AG04449 (cell line): ENCODE results near the gene TMA7.

Source experiments
- CTCF ChIA-PET: fragments of 350-600 bp; formaldehyde crosslinking; extraction: SDS; loops from one replicate; lab custom pipeline; 2021; ENCODE audit warnings: antibody characterized with exemption; lab: Yijun Ruan, JAX
- POLR2A ChIA-PET: fragments of 400-600, 350-600 bp; formaldehyde crosslinking; extraction: SDS; loops from one replicate; lab custom pipeline; 2020; ENCODE audit warnings: antibody characterized with exemption, inconsistent platforms; lab: Yijun Ruan, JAX
- DNase-seq: peaks from one replicate; pipeline ENCODE4 v3.0.0-alpha.2; 2010; ENCODE audit warnings: low read depth, low spot score
- H3K4me3 ChIP-seq: 2 replicates; pipeline ENCODE4 v1.5.1; 2011; ENCODE audit warnings: low read depth, mild to moderate bottlenecking, control low read depth, low read length
- TF ChIP-seq, protein P1 (sequence below): IDR thresholded peaks from one replicate; pipeline ENCODE4 v1.5.1; 2011; ENCODE audit warnings: mild to moderate bottlenecking, moderate library complexity, low read length, control low read depth, inconsistent platforms; ENCODE audit not compliant: insufficient read depth; ENCODE audit errors: missing control alignments

Gene TMA7

DNA sequence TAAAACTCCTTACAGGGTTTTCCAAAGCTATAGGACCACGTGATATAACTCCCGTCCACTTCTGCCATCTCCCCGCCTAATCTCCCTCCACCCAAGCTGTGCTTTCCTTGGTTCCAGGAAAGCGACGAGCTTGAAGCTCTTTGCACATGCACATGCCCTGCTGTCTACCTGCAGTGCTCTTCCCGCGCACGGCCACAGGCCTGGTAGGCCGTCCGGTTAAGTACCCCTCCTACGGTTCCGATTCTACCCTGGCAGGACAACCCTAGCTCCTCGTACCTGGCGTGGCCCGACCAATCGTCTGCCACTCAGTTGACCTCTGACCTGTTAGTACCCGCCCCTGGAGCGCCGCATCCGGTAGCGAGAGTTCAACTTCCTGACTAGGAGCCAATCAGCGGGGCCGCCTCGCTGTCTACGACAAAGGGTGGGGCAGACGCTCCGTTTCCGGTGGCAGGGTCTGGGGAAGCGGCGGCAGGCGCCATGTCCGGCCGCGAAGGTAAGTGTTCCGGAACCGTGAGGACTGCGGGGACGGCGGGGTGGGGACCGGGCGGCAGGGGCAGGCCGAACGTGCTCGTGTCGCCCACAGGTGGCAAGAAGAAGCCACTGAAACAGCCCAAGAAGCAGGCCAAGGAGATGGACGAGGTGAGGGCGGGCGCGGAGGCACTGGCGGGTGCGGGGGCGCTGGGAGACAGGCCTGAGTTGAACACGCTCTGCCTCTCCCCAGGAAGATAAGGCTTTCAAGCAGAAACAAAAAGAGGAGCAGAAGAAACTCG, at the start of gene TMA7, which contains the start of gene CCDC51:
TMA7 (plus strand) TSS at position 438 of the 770 bp plus-strand sequence; CDS start at position 478, 40 bp downstream.
CCDC51 (minus strand) TSS at position 300 of the 770 bp plus-strand sequence. CDS start 4,991 bp downstream, outside the sequence.
- ChIA-PET POLR2A (interaction anchor here (0.7 to 1.1 kb wide), 5 partner anchors 33 to 166 kb away, joined by 3 to 4 read pairs (median 3); no protein-coding TSS in a partner anchor), CTCF (interaction anchor here (0.6 to 17.0 kb wide), 22 partner anchors 8 to 253 kb away, joined by 3 to 948 read pairs (median 4); partner anchors contain the start of genes CDC25A, PLXNB1 and SLC26A6)
- H3K4me3 ChIP-seq: peak within 1 kb of the TSS; percentile 98
- DNase-seq: peak; percentile 72
- TF ChIP-seq, protein P1, sequence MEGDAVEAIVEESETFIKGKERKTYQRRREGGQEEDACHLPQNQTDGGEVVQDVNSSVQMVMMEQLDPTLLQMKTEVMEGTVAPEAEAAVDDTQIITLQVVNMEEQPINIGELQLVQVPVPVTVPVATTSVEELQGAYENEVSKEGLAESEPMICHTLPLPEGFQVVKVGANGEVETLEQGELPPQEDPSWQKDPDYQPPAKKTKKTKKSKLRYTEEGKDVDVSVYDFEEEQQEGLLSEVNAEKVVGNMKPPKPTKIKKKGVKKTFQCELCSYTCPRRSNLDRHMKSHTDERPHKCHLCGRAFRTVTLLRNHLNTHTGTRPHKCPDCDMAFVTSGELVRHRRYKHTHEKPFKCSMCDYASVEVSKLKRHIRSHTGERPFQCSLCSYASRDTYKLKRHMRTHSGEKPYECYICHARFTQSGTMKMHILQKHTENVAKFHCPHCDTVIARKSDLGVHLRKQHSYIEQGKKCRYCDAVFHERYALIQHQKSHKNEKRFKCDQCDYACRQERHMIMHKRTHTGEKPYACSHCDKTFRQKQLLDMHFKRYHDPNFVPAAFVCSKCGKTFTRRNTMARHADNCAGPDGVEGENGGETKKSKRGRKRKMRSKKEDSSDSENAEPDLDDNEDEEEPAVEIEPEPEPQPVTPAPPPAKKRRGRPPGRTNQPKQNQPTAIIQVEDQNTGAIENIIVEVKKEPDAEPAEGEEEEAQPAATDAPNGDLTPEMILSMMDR: no peak

DNA sequence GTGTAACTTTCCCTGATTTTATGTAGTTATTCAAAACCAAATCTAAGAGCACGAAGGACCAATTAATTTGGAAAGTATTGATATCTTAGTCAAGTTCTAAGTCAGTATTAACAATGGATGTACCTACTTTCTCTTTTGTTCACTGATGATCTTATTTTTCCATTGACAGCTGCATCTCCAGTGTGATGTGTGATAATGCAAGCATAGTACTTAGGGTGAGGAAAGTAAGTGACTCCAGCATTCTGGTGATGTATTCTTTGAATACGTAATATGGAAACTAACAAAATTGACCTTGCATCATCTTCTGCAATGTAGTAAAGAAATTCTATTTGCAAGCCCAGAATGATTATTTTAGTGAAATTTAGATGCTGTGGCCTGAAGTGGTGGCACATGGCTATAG, 45.7 kb upstream of the TMA7 start:
- DNase-seq: no peak
- POLR2A ChIA-PET: no interaction called here
- no peak overlapping the region for H3K4me3 ChIP-seq
- CTCF ChIA-PET: no interaction called here
- TF ChIP-seq, protein P1: no peak

DNA sequence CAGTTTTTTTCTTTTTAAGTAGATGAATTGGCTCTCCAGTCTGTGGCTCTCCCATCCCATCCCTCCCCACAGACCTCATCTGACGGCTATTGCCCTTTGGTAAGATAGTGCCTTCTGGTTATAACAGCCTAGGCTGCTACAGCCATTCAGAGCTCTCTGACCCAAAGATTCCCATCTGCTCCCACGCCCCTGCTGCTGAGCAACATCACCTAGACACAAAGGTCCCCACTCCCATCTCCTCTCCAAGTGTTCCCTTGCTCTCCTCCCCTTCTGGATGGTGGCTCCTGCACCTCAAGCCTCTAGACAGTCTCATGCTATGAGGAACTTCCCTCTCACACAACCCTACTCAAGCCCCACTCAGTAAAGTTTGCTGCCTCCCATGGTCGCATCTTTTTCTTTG, 44.3 kb upstream of the TMA7 start:
- no peak for DNase-seq
- H3K4me3 ChIP-seq: no peak overlapping the region
- CTCF ChIA-PET: interaction anchor here (1.6 to 2.6 kb wide), 2 partner anchors 39 to 41 kb away, joined by 3 to 23 read pairs; no protein-coding TSS in a partner anchor
- TF ChIP-seq, protein P1: no peak
- POLR2A ChIA-PET: no interaction called here

DNA sequence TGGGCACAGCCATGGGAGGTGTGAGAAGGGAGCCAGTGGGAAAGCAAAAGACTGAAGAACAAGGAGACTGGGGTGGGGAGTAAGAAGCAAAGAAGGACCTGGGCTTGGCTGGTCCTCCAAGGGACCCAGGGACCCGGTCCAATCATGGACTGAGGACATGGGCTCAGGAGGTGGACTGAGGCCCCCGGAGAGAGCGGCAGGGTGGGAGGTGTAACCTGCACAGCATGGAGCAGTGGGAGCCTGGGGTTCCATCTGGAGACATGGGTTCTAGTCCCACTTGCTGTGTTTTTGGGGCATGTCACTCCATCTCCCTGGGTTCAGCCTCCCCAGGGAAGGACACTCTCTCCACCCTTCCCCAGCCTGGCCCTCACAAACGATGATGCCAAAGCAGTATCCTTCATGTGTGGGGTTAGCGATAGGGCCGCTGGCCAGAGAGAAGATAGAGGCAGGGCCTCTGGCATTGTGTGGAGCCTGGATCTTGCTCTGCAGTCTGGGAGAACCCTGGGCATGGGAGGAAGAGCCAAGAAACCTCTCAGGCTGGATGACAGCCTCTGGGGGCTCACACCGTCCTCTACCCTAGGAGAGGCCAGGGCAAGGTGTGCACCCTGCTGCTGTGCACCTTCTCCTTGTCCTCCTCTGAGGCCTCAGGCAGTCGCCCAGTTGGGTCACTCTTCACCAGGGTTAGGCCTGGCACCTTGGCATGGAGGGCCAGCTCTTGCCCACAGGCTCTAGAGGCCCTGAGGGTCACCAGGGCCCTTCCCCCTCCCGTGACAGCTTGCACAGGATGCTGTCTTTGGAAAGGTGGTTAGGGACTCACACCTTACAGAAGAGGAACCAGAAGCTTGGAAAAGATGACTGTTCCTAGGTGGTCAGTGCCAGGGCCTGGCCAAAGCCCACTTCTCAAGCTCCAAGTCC, 42.0 kb upstream of the TMA7 start:
- no peak overlapping the region for H3K4me3 ChIP-seq
- DNase-seq: no peak
- ChIA-PET CTCF (interaction anchor here (2.0 to 16.0 kb wide), 3 partner anchors 32 to 125 kb away, joined by 10 to 749 read pairs (median 48); partner anchors contain the start of genes CCDC51, PLXNB1 and TMA7), POLR2A (no interaction called here)
- TF ChIP-seq, protein P1: no peak

DNA sequence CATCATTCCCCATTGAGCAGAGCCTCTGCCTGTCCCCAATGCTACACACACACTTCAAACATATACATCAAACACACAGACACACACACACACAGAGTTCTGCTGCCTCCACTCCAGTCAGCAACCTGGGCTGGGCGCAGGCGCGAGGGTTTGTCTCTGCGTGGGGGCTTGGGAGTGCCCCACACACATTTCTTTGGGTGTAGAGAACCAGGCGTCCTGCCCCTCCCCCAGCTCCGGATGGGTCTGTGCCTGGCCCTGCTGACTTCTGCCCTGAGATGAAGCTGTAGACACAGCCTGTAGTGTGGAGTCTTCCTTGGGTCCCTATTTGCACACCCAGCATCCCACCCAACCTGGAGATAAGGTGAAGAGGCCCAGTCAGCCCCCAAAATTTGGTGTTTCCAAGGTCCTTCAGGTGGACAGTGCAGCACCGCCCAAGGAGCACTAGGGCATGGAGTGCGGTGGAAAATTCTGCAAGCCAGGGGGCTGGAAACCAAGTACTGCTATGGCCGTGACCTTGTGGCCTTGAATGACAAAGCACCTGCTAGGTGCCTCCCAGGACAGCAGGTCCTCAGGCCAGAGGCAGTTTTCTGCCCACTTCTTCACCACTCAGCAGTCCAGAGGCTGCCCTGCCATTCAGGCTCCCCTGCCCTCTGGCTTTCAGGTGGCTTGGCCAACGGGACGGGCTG, 41.2 kb upstream of the TMA7 start:
- TF ChIP-seq, protein P1: no peak
- no peak for DNase-seq
- no peak overlapping the region for H3K4me3 ChIP-seq
- ChIA-PET CTCF (interaction anchor here (0.8 to 16.0 kb wide), 8 partner anchors 9 to 153 kb away, joined by 3 to 749 read pairs (median 29); partner anchors contain the start of genes CCDC51, PLXNB1 and TMA7), POLR2A (no interaction called here)
